ENCODE data around the gene DPP10. TPM values are rescaled to one million over a fixed set of nuclear protein-coding genes. Genes with fewer than 3 reads are reported as not detected.

DPP10 gene
- total RNA-seq, 3 donors from 2014 or later, result 0.29 to 0.33 (median 0.32) TPM

DNA sequence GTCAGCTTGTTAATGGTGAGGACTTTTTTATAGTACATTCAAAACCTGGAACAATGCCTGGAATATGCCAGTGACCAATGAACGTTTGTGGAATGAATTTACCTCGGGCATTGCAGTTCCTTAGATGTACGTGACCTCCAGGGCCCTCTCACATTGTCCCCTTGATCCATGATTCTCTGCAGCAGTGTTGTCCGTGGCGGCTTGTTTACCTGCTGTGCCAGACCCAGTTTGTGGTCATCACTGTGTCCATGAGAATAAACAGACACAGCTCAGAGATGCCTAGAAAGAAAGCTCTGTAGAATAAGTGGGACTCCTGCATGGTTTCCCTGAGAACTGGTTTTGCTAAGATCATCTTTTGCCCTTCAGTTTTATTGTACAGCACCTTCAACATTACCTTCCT is 1132.2 kb downstream of the DPP10 start:
- Histone ChIP-seq H3K27ac (no peak overlapping the region), H3K27me3 (no peaks in the 10 kb centered on the region), H3K4me1 (no peaks in the 10 kb centered on the region), H3K9me3 (no peaks in the 10 kb centered on the region), H3K4me3 (no peak overlapping the region), H3K36me3 (no peaks in the 10 kb centered on the region)
- no peak for DNase-seq (ENCODE audit: low spot score in 2 of 2)
- TF ChIP-seq, protein P1, sequence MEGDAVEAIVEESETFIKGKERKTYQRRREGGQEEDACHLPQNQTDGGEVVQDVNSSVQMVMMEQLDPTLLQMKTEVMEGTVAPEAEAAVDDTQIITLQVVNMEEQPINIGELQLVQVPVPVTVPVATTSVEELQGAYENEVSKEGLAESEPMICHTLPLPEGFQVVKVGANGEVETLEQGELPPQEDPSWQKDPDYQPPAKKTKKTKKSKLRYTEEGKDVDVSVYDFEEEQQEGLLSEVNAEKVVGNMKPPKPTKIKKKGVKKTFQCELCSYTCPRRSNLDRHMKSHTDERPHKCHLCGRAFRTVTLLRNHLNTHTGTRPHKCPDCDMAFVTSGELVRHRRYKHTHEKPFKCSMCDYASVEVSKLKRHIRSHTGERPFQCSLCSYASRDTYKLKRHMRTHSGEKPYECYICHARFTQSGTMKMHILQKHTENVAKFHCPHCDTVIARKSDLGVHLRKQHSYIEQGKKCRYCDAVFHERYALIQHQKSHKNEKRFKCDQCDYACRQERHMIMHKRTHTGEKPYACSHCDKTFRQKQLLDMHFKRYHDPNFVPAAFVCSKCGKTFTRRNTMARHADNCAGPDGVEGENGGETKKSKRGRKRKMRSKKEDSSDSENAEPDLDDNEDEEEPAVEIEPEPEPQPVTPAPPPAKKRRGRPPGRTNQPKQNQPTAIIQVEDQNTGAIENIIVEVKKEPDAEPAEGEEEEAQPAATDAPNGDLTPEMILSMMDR (IDR thresholded peaks at IDR 0.05), result no peak
- TF ChIP-seq POLR2AphosphoS5 (IDR thresholded peaks at IDR 0.05), result no peak
- intact Hi-C loops (cut with DNase I; ENCODE audit: low total_unique reads), result no loop called here

DNA sequence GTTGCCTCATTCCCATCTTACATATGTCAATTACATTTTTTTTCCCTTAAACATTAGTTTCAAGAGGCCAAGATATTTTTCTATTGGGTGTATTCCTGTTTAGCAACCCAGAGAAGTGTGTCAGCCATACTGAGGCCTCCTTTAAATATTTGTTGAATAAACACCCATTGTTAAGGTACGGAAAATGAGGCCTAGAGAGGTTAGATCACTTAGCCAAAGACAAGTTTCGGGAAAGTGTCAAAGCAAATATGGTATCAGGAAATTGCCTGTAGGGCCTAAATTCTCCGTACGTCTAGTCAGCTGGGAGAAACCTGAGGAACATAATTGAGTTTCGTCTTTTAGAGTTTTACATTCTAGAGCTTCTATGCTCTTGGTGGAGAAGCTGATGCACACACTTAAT is 1138.3 kb downstream of the DPP10 start:
- TF ChIP-seq, protein P1 (IDR thresholded peaks at IDR 0.05), result no peak
- TF ChIP-seq POLR2AphosphoS5 (IDR thresholded peaks at IDR 0.05) (no peak), POLR2A (IDR thresholded peaks at IDR 0.05) (no peak)
- Histone ChIP-seq H3K27me3 (no peaks in the 10 kb centered on the region), H3K9me3 (no peaks in the 10 kb centered on the region), H3K4me1 (no peaks in the 10 kb centered on the region), H3K27ac (no peak overlapping the region), H3K36me3 (no peaks in the 10 kb centered on the region), H3K4me3 (no peak overlapping the region)
- intact Hi-C loops (cut with DNase I; ENCODE audit: low total_unique reads), result no loop called here
- DNase-seq (ENCODE audit: low spot score in 2 of 2), result no peak

DNA sequence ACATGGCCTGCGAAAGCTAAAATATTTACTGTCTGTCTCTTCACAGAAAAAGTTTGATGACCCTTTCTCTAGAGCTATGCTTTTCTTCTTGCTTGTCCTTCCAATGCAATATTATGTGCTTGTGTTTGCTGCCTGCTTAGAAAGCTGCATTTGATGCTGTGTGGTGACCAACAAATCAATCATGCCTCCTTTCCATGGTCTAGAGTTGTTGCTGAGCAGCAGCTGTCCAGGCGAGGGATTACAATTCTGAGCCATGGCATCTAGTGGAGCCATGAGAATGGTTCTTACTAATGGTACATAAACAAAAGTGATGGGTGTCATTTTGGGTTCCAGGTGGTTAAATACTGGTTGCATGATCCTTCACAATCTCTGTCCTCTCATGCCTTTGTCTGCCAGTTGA is 1142.1 kb downstream of the DPP10 start:
- Histone ChIP-seq H3K4me3 (no peak overlapping the region), H3K9me3 (no peaks in the 10 kb centered on the region), H3K27me3 (no peaks in the 10 kb centered on the region), H3K4me1 (no peaks in the 10 kb centered on the region), H3K36me3 (no peaks in the 10 kb centered on the region), H3K27ac (no peak overlapping the region)
- no peak for TF ChIP-seq POLR2AphosphoS5 (IDR thresholded peaks at IDR 0.05)
- TF ChIP-seq, protein P1 (IDR thresholded peaks at IDR 0.05), result no peak
- TF ChIP-seq POLR2A (IDR thresholded peaks at IDR 0.05), result no peak
- no peak for DNase-seq (ENCODE audit: low spot score in 2 of 2)
- intact Hi-C loops (cut with DNase I; ENCODE audit: low total_unique reads), result no loop called here

GRCh38 chr2:115596659-115597375 is 1154.4 kb downstream of the DPP10 start:
- Histone ChIP-seq H3K9me3 (peaks cover 0 to 19% of the 10 kb centered on the region in 2 donors), H3K27me3 (no peaks in the 10 kb centered on the region), H3K4me3 (no peak overlapping the region), H3K4me1 (no peaks in the 10 kb centered on the region), H3K27ac (no peak overlapping the region), H3K36me3 (no peaks in the 10 kb centered on the region)
- TF ChIP-seq POLR2AphosphoS5 (IDR thresholded peaks at IDR 0.05), result no peak
- no peak for TF ChIP-seq POLR2A (IDR thresholded peaks at IDR 0.05)
- TF ChIP-seq, protein P1 (IDR thresholded peaks at IDR 0.05), result no peak
- intact Hi-C loops (cut with DNase I; ENCODE audit: low total_unique reads), result no loop called here
- DNase-seq (ENCODE audit: low spot score in 2 of 2), result no peak

DNA sequence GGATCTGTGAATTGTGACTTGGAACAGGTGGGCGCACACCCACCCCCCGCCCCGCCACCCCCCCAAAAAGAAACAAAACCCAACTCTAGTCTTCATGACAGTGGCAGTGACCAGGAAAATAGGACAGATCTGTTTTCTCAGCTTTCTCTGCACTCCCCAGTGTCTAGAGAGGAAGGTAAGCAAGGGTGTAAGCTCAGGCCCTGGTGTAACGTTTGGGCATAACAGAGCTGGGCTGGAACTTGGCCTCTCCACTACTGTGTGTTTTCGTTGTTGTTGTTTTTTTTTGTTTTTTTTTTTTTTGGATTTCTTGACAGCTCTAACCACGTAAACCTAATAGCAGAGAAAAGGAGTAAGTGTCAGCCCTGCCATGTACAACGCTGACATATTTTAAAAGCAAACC is 1160.8 kb downstream of the DPP10 start:
- Histone ChIP-seq H3K27ac (no peak overlapping the region), H3K36me3 (no peaks in the 10 kb centered on the region), H3K4me1 (no peaks in the 10 kb centered on the region), H3K9me3 (no peaks in the 10 kb centered on the region), H3K4me3 (no peak overlapping the region), H3K27me3 (no peaks in the 10 kb centered on the region)
- intact Hi-C loops (cut with DNase I; ENCODE audit: low total_unique reads), result no loop called here
- TF ChIP-seq POLR2AphosphoS5 (IDR thresholded peaks at IDR 0.05) (no peak), POLR2A (IDR thresholded peaks at IDR 0.05) (no peak)
- TF ChIP-seq, protein P1 (IDR thresholded peaks at IDR 0.05), result no peak
- no peak for DNase-seq (ENCODE audit: low spot score in 2 of 2)
